Caco-2 (cell line): ENCODE results near the gene WDTC1. TPM values are rescaled to one million over a fixed set of nuclear protein-coding genes. Genes with fewer than 3 reads are reported as not detected.

Experiments
- BruUV-seq: library from RNA; stranded (reverse); fragments of 400-500 nt; replicated peaks from 2 replicates; lab custom pipeline; 2021; lab: Mats Ljungman, UMichigan
- CTCF ChIA-PET: fragments of 300-600 bp; sonication (Branson Sonifier 250); formaldehyde crosslinking; loops from one replicate; lab custom pipeline; 2022; ENCODE audit warnings: antibody characterized with exemption; lab: Charles Lee
- POLR2A ChIA-PET: fragments of 300-600 bp; sonication (Branson Sonifier 250); formaldehyde crosslinking; loops from one replicate; lab custom pipeline; 2022; ENCODE audit warnings: antibody characterized with exemption; lab: Charles Lee
- DNase-seq, 2 experiments: peaks; one replicate each; pipeline versions ENCODE4 v3.0.0 to v3.0.0-alpha.2; 2020 to 2022
- H3K27me3 ChIP-seq: replicated peaks from 2 replicates; pipeline ENCODE4 v1.6.0; 2011; ENCODE audit warnings: low read length; ENCODE audit not compliant: control insufficient read depth, insufficient read depth
- H3K36me3 ChIP-seq: 2 replicates; pipeline ENCODE4 v1.5.1; 2011; ENCODE audit warnings: low read length; ENCODE audit not compliant: control insufficient read depth, insufficient read depth
- H3K4me1 ChIP-seq: fragments of 250-450 bp; sonication (Bioruptor Pico); 2 replicates; pipeline ENCODE4 v1.5.1; 2020; ENCODE audit warnings: mild to moderate bottlenecking
- H3K4me3 ChIP-seq: 2 replicates; pipeline ENCODE4 v1.5.1; 2011; ENCODE audit warnings: low read depth, mild to moderate bottlenecking, control low read depth, low read length
- H3K9me3 ChIP-seq: fragments of 250-450 bp; sonication (Bioruptor Pico); 2 replicates; pipeline ENCODE4 v1.5.1; 2020; ENCODE audit warnings: mild to moderate bottlenecking, moderate library complexity
- H3K27ac Mint-ChIP-seq: one replicate; pipeline ENCODE4 v1.8.0; 2022; ENCODE audit warnings: mixed read lengths; ENCODE audit not compliant: unreplicated experiment
- H3K27me3 Mint-ChIP-seq: one replicate; pipeline ENCODE4 v1.8.0; 2022; ENCODE audit warnings: mixed read lengths; ENCODE audit not compliant: insufficient read depth, unreplicated experiment
- H3K36me3 Mint-ChIP-seq: one replicate; pipeline ENCODE4 v1.8.0; 2022; ENCODE audit warnings: mild to moderate bottlenecking, mixed read lengths; ENCODE audit not compliant: insufficient read depth, unreplicated experiment
- H3K4me1 Mint-ChIP-seq: one replicate; pipeline ENCODE4 v1.8.0; 2022; ENCODE audit warnings: low read depth, mixed read lengths; ENCODE audit not compliant: unreplicated experiment
- H3K4me3 Mint-ChIP-seq: one replicate; pipeline ENCODE4 v1.8.0; 2022; ENCODE audit warnings: mild to moderate bottlenecking, moderate library complexity, mixed read lengths; ENCODE audit not compliant: unreplicated experiment
- H3K9me3 Mint-ChIP-seq: one replicate; pipeline ENCODE4 v1.8.0; 2022; ENCODE audit warnings: mixed read lengths; ENCODE audit not compliant: unreplicated experiment
- CTCF ChIP-seq, 2 experiments: fragments of 200-600 bp in 1 of 2; IDR thresholded peaks; 1 replicate in 1 of 2; 2 replicates in 1 of 2; pipeline versions ENCODE4 v1.5.1 to v1.8.0; 2011 to 2022; ENCODE audit warnings: antibody characterized with exemption in 1 of 2, control low read depth in 1 of 2, inconsistent platforms in 1 of 2, low read depth in 1 of 2, low read length in 1 of 2, mild to moderate bottlenecking in 1 of 2, moderate library complexity in 1 of 2; ENCODE audit not compliant: insufficient read depth in 1 of 2, severe bottlenecking in 1 of 2, unreplicated experiment in 1 of 2
- intact Hi-C: fragments of 100-400 bp; cut with micrococcal nuclease; formaldehyde crosslinking; loops from one replicate; pipeline ENCODE4 v1.10.0; 2022; ENCODE audit not compliant: unreplicated experiment
- total RNA-seq: library from RNA; stranded (reverse); gene quantifications from 2 replicates; pipeline ENCODE4 v1.2.3, GENCODE V29; 2022

WDTC1 gene
- total RNA-seq, 1 experiment from 2014 or later: 17.2 TPM

DNA sequence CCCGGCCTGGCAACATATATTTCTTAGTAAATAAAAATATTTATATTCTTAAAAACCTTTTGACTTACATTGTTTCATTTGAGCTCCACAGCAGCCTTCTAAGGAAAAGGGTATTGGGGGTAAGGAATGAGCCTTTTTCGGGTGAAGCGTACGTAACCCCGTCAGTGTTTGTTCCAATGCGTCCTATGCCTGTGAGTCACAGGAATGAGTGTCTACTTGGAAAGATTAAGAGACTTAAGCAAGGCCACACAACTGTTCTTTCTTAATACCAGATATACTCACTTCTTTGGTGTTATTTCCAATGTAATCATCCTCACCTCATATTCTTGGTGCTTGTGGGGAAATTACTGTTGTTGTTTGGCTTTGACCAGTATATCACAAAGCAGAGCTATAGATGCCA lies 22.7 kb downstream of the WDTC1 start:
- Histone ChIP-seq H3K27me3 (no peaks in the 10 kb centered on the region), H3K4me3 (no peak overlapping the region), H3K9me3 (no peaks in the 10 kb centered on the region), H3K4me1 (no peaks in the 10 kb centered on the region), H3K36me3 (no peaks in the 10 kb centered on the region)
- Mint-ChIP-seq H3K9me3 (no peaks in the 10 kb centered on the region), H3K36me3 (no peaks in the 10 kb centered on the region), H3K27me3 (no peaks in the 10 kb centered on the region), H3K4me1 (peaks cover 6% of the 10 kb centered on the region), H3K27ac (no peak overlapping the region), H3K4me3 (no peak overlapping the region)
- DNase-seq: no peak
- POLR2A ChIA-PET: no interaction called here
- TF ChIP-seq CTCF (IDR thresholded peaks at IDR 0.05; ENCODE audit: insufficient read depth in 1 of 2, low read depth in 1 of 2, low read length in 1 of 2, severe bottlenecking in 1 of 2, unreplicated experiment in 1 of 2): no peak
- CTCF ChIA-PET: no interaction called here
- intact Hi-C loops: no loop called here
- no TSS peak for BruUV-seq

DNA sequence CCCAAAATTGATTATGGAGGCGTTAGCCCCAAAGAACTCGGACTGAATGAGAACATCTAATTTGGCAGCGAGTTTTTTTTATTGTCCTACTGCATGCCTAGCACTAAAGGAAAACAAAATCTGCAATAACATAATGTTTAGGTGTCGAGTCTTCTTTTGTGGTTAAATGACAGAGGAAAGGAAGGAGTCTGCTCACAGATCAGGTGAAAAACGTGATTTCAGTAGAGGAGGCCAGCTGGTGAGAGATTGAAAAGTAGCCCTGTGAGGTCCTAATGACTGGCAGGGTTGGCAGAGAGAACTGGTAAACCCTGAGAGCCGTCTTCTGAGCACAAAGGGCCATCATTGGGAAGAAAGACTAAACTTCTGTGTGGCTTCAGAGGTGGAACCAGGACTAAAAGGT lies 24.2 kb downstream of the WDTC1 start:
- POLR2A ChIA-PET: no interaction called here
- Histone ChIP-seq H3K4me3 (no peak overlapping the region), H3K4me1 (no peaks in the 10 kb centered on the region), H3K27me3 (no peaks in the 10 kb centered on the region), H3K36me3 (no peaks in the 10 kb centered on the region), H3K9me3 (no peaks in the 10 kb centered on the region)
- no peak for DNase-seq
- no peak overlapping the region for H3K4me3 Mint-ChIP-seq
- no peak for TF ChIP-seq CTCF (IDR thresholded peaks at IDR 0.05; ENCODE audit: insufficient read depth in 1 of 2, low read depth in 1 of 2, low read length in 1 of 2, severe bottlenecking in 1 of 2, unreplicated experiment in 1 of 2)
- CTCF ChIA-PET: interaction anchor here (0.7 kb wide), 1 partner anchor 27 kb away, joined by 7 read pairs; no protein-coding TSS in a partner anchor
- intact Hi-C loops: no loop called here
- no peak overlapping the region for H3K27ac Mint-ChIP-seq
- no peaks in the 10 kb centered on the region for H3K36me3 Mint-ChIP-seq
- H3K27me3 Mint-ChIP-seq: no peaks in the 10 kb centered on the region
- H3K4me1 Mint-ChIP-seq: peaks cover 6% of the 10 kb centered on the region
- H3K9me3 Mint-ChIP-seq: no peaks in the 10 kb centered on the region
- no TSS peak for BruUV-seq

- no peaks in the 10 kb centered on the region for H3K9me3 ChIP-seq
- ChIA-PET CTCF (no interaction called here), POLR2A (no interaction called here)
- H3K9me3 Mint-ChIP-seq: peaks cover 10% of the 10 kb centered on the region
- no peaks in the 10 kb centered on the region for H3K27me3 ChIP-seq
- no peaks in the 10 kb centered on the region for H3K4me1 Mint-ChIP-seq
- no peak for DNase-seq
- H3K27me3 Mint-ChIP-seq: no peaks in the 10 kb centered on the region
- no peak overlapping the region for H3K4me3 ChIP-seq
- no peak overlapping the region for H3K27ac Mint-ChIP-seq
- BruUV-seq: no TSS peak
- H3K4me3 Mint-ChIP-seq: no peak overlapping the region
- H3K36me3 ChIP-seq: no peaks in the 10 kb centered on the region
- intact Hi-C loops: no loop called here
- H3K36me3 Mint-ChIP-seq: peaks cover 6% of the 10 kb centered on the region
- no peak for TF ChIP-seq CTCF (IDR thresholded peaks at IDR 0.05; ENCODE audit: insufficient read depth in 1 of 2, low read depth in 1 of 2, low read length in 1 of 2, severe bottlenecking in 1 of 2, unreplicated experiment in 1 of 2)
- no peaks in the 10 kb centered on the region for H3K4me1 ChIP-seq
Measured at GRCh38 chr1:27267153-27267552, 32.7 kb downstream of the WDTC1 start.
